ENCODE measurements around the gene KRTAP21-1. TPM values are rescaled to one million over a fixed set of nuclear protein-coding genes. Genes with fewer than 3 reads are reported as not detected.

KRTAP21-1 gene
- total and polyA plus RNA-seq, 9 of the 15 experiments (the other 6 are each of a cell fraction or from before 2014, with no cell fraction given) = not detected

- H3K9ac ChIP-seq (ENCODE audit: insufficient read depth in 1 of 2, low read depth in 2 of 2, low read length in 2 of 2) = no peak overlapping the region
- no peak overlapping the region for H3K27ac ChIP-seq (ENCODE audit: extremely low read depth, low read depth, low read length)
- intact Hi-C loops (cut with micrococcal nuclease) (no loop called here), in situ Hi-C loops (cut with MboI) (no loop called here)
- H3K4me3 ChIP-seq = no peak overlapping the region
- ATAC-seq = no peak
- H3K9me1 ChIP-seq (ENCODE audit: control insufficient read depth, insufficient read depth, low read length) = no peaks in the 10 kb centered on the region
- DNase-seq (ENCODE audit: extremely low read depth in 1 of 4, low spot score in 3 of 4) = no peak
- no peak overlapping the region for H3K4me2 ChIP-seq (ENCODE audit: insufficient read depth, low read length)
- CTCF ChIA-PET (ENCODE audit: low intra/inter-chr PET ratio) = no interaction called here
- no peak overlapping the region for H2AFZ ChIP-seq (ENCODE audit: low read depth, low read length)
- no peaks in the 10 kb centered on the region for H3K27me3 ChIP-seq (ENCODE audit: control insufficient read depth in 2 of 2, insufficient read depth in 2 of 2, low read length in 2 of 2)
- no peaks in the 10 kb centered on the region for H3K36me3 ChIP-seq (ENCODE audit: control insufficient read depth, insufficient read depth, low read length)
- POLR2A ChIA-PET = no interaction called here
- BruUV-seq (replicated peaks) = no TSS peak
- H4K20me1 ChIP-seq (replicated peaks; ENCODE audit: control insufficient read depth, insufficient read depth, low read length) = no peaks in the 10 kb centered on the region
- FAIRE-seq = no peak
- H3K9me3 ChIP-seq (replicated peaks; ENCODE audit: control insufficient read depth, insufficient read depth, low read depth, low read length) = no peaks in the 10 kb centered on the region; the same call in 1 of the 2 replicates
- H3K4me1 ChIP-seq (replicated peaks in 1 of 2; ENCODE audit: control insufficient read depth in 2 of 2, insufficient read depth in 2 of 2, low read length in 2 of 2) = no peaks in the 10 kb centered on the region
- no peaks in the 10 kb centered on the region for H3K79me2 ChIP-seq (ENCODE audit: control insufficient read depth, insufficient read depth, low read length)
- WGBS (ENCODE audit: insufficient coverage, low coverage, missing lambda C conversion rate) = 0% methylated on average over 2 of the region's 2 CpGs
- no peak for TF ChIP-seq HSF4 (CRISPR knock-in tag; IDR thresholded peaks at IDR 0.05; ENCODE audit: borderline replicate concordance)
- no peak for TF ChIP-seq ZBTB49 (CRISPR knock-in tag; IDR thresholded peaks at IDR 0.05; ENCODE audit: borderline replicate concordance)
- no peak for TF ChIP-seq ETV5 (CRISPR knock-in tag; IDR thresholded peaks at IDR 0.05; ENCODE audit: low read depth)
- TF ChIP-seq USF1 (CRISPR knock-in tag; IDR thresholded peaks at IDR 0.05) = no peak
- TF ChIP-seq STAG1 (CRISPR knock-in tag; IDR thresholded peaks at IDR 0.05; ENCODE audit: borderline replicate concordance) = no peak
- TF ChIP-seq ZFP91 (CRISPR knock-in tag; IDR thresholded peaks at IDR 0.05) = no peak
- no peak for TF ChIP-seq ZBTB43 (CRISPR knock-in tag; IDR thresholded peaks at IDR 0.05)
- TF ChIP-seq TEAD1 (CRISPR knock-in tag; IDR thresholded peaks at IDR 0.05) = no peak
- no peak for TF ChIP-seq EZH2 (IDR thresholded peaks at IDR 0.05; ENCODE audit: borderline replicate concordance, low read depth, low read length)
- TF ChIP-seq ZNF518B (CRISPR knock-in tag; IDR thresholded peaks at IDR 0.05) = no peak
- no peak for TF ChIP-seq ZNF695 (CRISPR knock-in tag; IDR thresholded peaks at IDR 0.05)
- TF ChIP-seq TBP (optimal IDR thresholded peaks at IDR 0.05; ENCODE audit: low read depth, low read length) = no peak
- no peak for TF ChIP-seq ZNF76 (CRISPR knock-in tag; IDR thresholded peaks at IDR 0.05; ENCODE audit: borderline replicate concordance)
These were observed 5.5 kb upstream of the KRTAP21-1 start for GRCh38 chr21:30760776-30761175.
